Measurements from ENCODE around the gene DRD2.
A peak's percentile ranks its signal among the peaks of the same experiment; 100 is the strongest.

The DRD2 gene

GRCh38 chr11:113409526-113409925 is 65.7 kb downstream of the DRD2 start:
- no peak overlapping the region for H3K4me3 ChIP-seq (ENCODE audit: low read length)
- no peak for DNase-seq (ENCODE audit: low read depth, low spot score)

- DNase-seq (ENCODE audit: low read depth, low spot score), result no peak
- H3K4me3 ChIP-seq (ENCODE audit: low read length), result no peak overlapping the region
Observed at GRCh38 chr11:113408887-113409286, 66.3 kb downstream of the DRD2 start.

GRCh38 chr11:113408206-113408605 is 67.0 kb downstream of the DRD2 start:
- DNase-seq (ENCODE audit: low read depth, low spot score), result no peak
- no peak overlapping the region for H3K4me3 ChIP-seq (ENCODE audit: low read length)

GRCh38 chr11:113407163-113407562 is 68.0 kb downstream of the DRD2 start:
- peak; percentile 4 for DNase-seq (ENCODE audit: low read depth, low spot score)
- H3K4me3 ChIP-seq (ENCODE audit: low read length), result no peak overlapping the region

GRCh38 chr11:113405724-113406478 is 69.3 kb downstream of the DRD2 start:
- no peak overlapping the region for H3K4me3 ChIP-seq (ENCODE audit: low read length)
- no peak for DNase-seq (ENCODE audit: low read depth, low spot score)

GRCh38 chr11:113404859-113405430 is 70.3 kb downstream of the DRD2 start:
- DNase-seq (ENCODE audit: low read depth, low spot score), result no peak
- no peak overlapping the region for H3K4me3 ChIP-seq (ENCODE audit: low read length)

- no peak for DNase-seq (ENCODE audit: low read depth, low spot score)
Observed at GRCh38 chr11:113401718-113402117, 73.5 kb downstream of the DRD2 start.

GRCh38 chr11:113400631-113401230 is 74.5 kb downstream of the DRD2 start:
- no peak for DNase-seq (ENCODE audit: low read depth, low spot score)
- H3K4me3 ChIP-seq (ENCODE audit: low read length), result no peak overlapping the region

More at GRCh38 chr11:113401718-113402117, 73.5 kb downstream of the DRD2 start:
- no peak overlapping the region for H3K4me3 ChIP-seq (ENCODE audit: low read length)

GRCh38 chr11:113398669-113399430 is 76.3 kb downstream of the DRD2 start:
- no peak for DNase-seq (ENCODE audit: low read depth, low spot score)
- H3K4me3 ChIP-seq (ENCODE audit: low read length), result no peak overlapping the region

- no peak overlapping the region for H3K4me3 ChIP-seq (ENCODE audit: low read length)
- no peak for DNase-seq (ENCODE audit: low read depth, low spot score)
Observed at GRCh38 chr11:113397821-113398220, 77.4 kb downstream of the DRD2 start.

- DNase-seq (ENCODE audit: low read depth, low spot score), result no peak
- H3K4me3 ChIP-seq (ENCODE audit: low read length), result no peak overlapping the region
Observed at GRCh38 chr11:113397212-113397611, 78.0 kb downstream of the DRD2 start.

GRCh38 chr11:113396690-113397089 is 78.5 kb downstream of the DRD2 start:
- no peak for DNase-seq (ENCODE audit: low read depth, low spot score)
- H3K4me3 ChIP-seq (ENCODE audit: low read length), result no peak overlapping the region

GRCh38 chr11:113395782-113396336 is 79.3 kb downstream of the DRD2 start:
- DNase-seq (ENCODE audit: low read depth, low spot score), result no peak
- no peak overlapping the region for H3K4me3 ChIP-seq (ENCODE audit: low read length)

GRCh38 chr11:113394919-113395318 is 80.3 kb downstream of the DRD2 start:
- DNase-seq (ENCODE audit: low read depth, low spot score), result no peak
- no peak overlapping the region for H3K4me3 ChIP-seq (ENCODE audit: low read length)

- H3K4me3 ChIP-seq (ENCODE audit: low read length), result no peak overlapping the region
- DNase-seq (ENCODE audit: low read depth, low spot score), result no peak
Observed at GRCh38 chr11:113393501-113393985, 81.7 kb downstream of the DRD2 start.

GRCh38 chr11:113392236-113392921 is 82.8 kb downstream of the DRD2 start:
- no peak for DNase-seq (ENCODE audit: low read depth, low spot score)

GRCh38 chr11:113389272-113389671 is 85.9 kb downstream of the DRD2 start:
- DNase-seq (ENCODE audit: low read depth, low spot score), result no peak

More at GRCh38 chr11:113392236-113392921, 82.8 kb downstream of the DRD2 start:
- no peak overlapping the region for H3K4me3 ChIP-seq (ENCODE audit: low read length)

GRCh38 chr11:113387605-113388211 is 87.5 kb downstream of the DRD2 start, which contains the start of gene ANKK1:
Gene ANKK1 (plus strand): TSS chr11:113387779. CDS start chr11:113387885, 106 bp downstream.
- H3K4me3 ChIP-seq (ENCODE audit: low read length), result no peak within 1 kb of the TSS
- no peak for DNase-seq (ENCODE audit: low read depth, low spot score)

More at GRCh38 chr11:113389272-113389671, 85.9 kb downstream of the DRD2 start:
- no peak overlapping the region for H3K4me3 ChIP-seq (ENCODE audit: low read length)
